Endothelial cell of umbilical vein (primary cell): ENCODE results near the gene C22orf23. TPM values are rescaled to one million over a fixed set of nuclear protein-coding genes. Genes with fewer than 3 reads are reported as not detected.

Source experiments
- BruUV-seq: library from RNA; stranded (reverse); fragments of 400-500 nt; replicated peaks from 2 replicates; lab custom pipeline; 2021; lab: Mats Ljungman, UMichigan
- CTCF ChIA-PET: fragments of 300-600, 350-600 bp; sonication (Branson Sonifier 250); formaldehyde crosslinking; loops from one replicate; lab custom pipeline; 2021; ENCODE audit warnings: antibody characterized with exemption, inconsistent platforms; lab: Charles Lee
- POLR2A ChIA-PET: fragments of 300-600, 350-600 bp; sonication (Branson Sonifier 250); formaldehyde crosslinking; loops from one replicate; lab custom pipeline; 2021; ENCODE audit warnings: antibody characterized with exemption, inconsistent platforms; lab: Charles Lee
- DNase-seq: peaks from one replicate; pipeline ENCODE4 v3.0.0-alpha.2; 2011; ENCODE audit warnings: low read depth, low spot score
- FAIRE-seq: peaks from 2 replicates; lab custom pipeline; 2011; peaks lifted over from hg19 to GRCh38; lab: Jason Lieb, UNC
- H2AFZ ChIP-seq: 2 replicates; pipeline ENCODE4 v1.6.0; 2012; ENCODE audit warnings: low read depth, low read length, control low read depth, inconsistent platforms
- H3K27ac ChIP-seq: 2 replicates; pipeline ENCODE4 v1.5.1; 2011; ENCODE audit warnings: low read depth, mild to moderate bottlenecking, control low read depth, low read length, moderate library complexity; ENCODE audit not compliant: insufficient read depth
- H3K27me3 ChIP-seq, 2 experiments: 2 replicates each; pipeline versions ENCODE4 v1.6.0 to v1.6.1; 2011; ENCODE audit warnings: low read length in 2 of 2, mixed read lengths in 1 of 2; ENCODE audit not compliant: control insufficient read depth in 2 of 2, insufficient read depth in 2 of 2
- H3K36me3 ChIP-seq, 2 experiments: 2 replicates in 1 of 2; 3 replicates in 1 of 2; pipeline ENCODE4 v1.5.1; 2011; ENCODE audit warnings: low read length in 2 of 2, mild to moderate bottlenecking in 1 of 2, moderate library complexity in 1 of 2; ENCODE audit not compliant: control insufficient read depth in 2 of 2, insufficient read depth in 2 of 2; ENCODE audit errors: extremely low read depth in 1 of 2
- H3K4me1 ChIP-seq: 3 replicates; pipeline ENCODE4 v1.5.1; 2011; ENCODE audit warnings: mild to moderate bottlenecking, low read length; ENCODE audit not compliant: control insufficient read depth, insufficient read depth; ENCODE audit errors: extremely low read depth
- H3K4me2 ChIP-seq: 2 replicates; pipeline ENCODE4 v1.6.1; 2011; ENCODE audit warnings: low read length, control low read depth, mixed read lengths; ENCODE audit not compliant: insufficient read depth
- H3K4me3 ChIP-seq, 3 experiments: fragments of 200-600 bp in 1 of 3; sonication (generic), shearing (Covaris generic) in 1 of 3; replicated peaks in 1 of 3; 2 replicates each; pipeline ENCODE4 v1.5.1; 2011 to 2016; ENCODE audit warnings: control low read depth in 3 of 3, low read length in 3 of 3, mild to moderate bottlenecking in 2 of 3, inconsistent platforms in 1 of 3, low read depth in 1 of 3, moderate library complexity in 1 of 3; ENCODE audit not compliant: insufficient read depth in 1 of 3
- H3K79me2 ChIP-seq: 2 replicates; pipeline ENCODE4 v1.6.0; 2012; ENCODE audit warnings: low read length, inconsistent platforms; ENCODE audit not compliant: control insufficient read depth, insufficient read depth
- H3K9ac ChIP-seq: replicated peaks from 2 replicates; pipeline ENCODE3; 2011; ENCODE audit warnings: low read length, control low read depth; ENCODE audit not compliant: insufficient read depth; ENCODE audit errors: extremely low read depth
- H3K9me1 ChIP-seq: replicated peaks from 3 replicates; pipeline ENCODE4 v1.6.0; 2011; ENCODE audit warnings: mild to moderate bottlenecking, low read length; ENCODE audit not compliant: control insufficient read depth, insufficient read depth; ENCODE audit errors: extremely low read depth
- H3K9me3 ChIP-seq: replicated peaks from 2 replicates; pipeline ENCODE4 v1.5.1; 2012; ENCODE audit warnings: low read length, inconsistent platforms; ENCODE audit not compliant: control insufficient read depth, insufficient read depth
- H4K20me1 ChIP-seq: replicated peaks from 2 replicates; pipeline ENCODE3; 2011; ENCODE audit warnings: mild to moderate bottlenecking, low read length; ENCODE audit not compliant: control insufficient read depth, insufficient read depth; ENCODE audit errors: extremely low read depth
- CTCF ChIP-seq, 2 donors: IDR thresholded peaks; 1 replicate in 1 of 2; 2 replicates in 1 of 2; pipeline ENCODE4 v1.5.1; 2011; ENCODE audit warnings: low read length in 2 of 2, mild to moderate bottlenecking in 2 of 2, moderate library complexity in 2 of 2, control low read depth in 1 of 2, inconsistent platforms in 1 of 2, low read depth in 1 of 2; ENCODE audit not compliant: insufficient read depth in 1 of 2; ENCODE audit errors: extremely low read depth in 1 of 2
- EZH2 ChIP-seq: IDR thresholded peaks from 2 replicates; pipeline ENCODE4 v1.6.1; 2012; ENCODE audit warnings: borderline replicate concordance, low read depth, mild to moderate bottlenecking, moderate library complexity, low read length, inconsistent platforms; ENCODE audit not compliant: severe bottlenecking
- FOS ChIP-seq: IDR thresholded peaks from 2 replicates; pipeline ENCODE4 v1.6.1; 2011; ENCODE audit warnings: mild to moderate bottlenecking, low read length, moderate library complexity, borderline replicate concordance; ENCODE audit not compliant: insufficient read depth
- GATA2 ChIP-seq: IDR thresholded peaks from 2 replicates; pipeline ENCODE4 v1.7.0; 2011; ENCODE audit warnings: low read depth, mild to moderate bottlenecking, moderate library complexity, mixed read lengths, low read length; ENCODE audit not compliant: insufficient read length, insufficient read depth
- JUN ChIP-seq: IDR thresholded peaks from 2 replicates; pipeline ENCODE4 v1.6.1; 2011; ENCODE audit warnings: borderline replicate concordance, low read depth; ENCODE audit not compliant: insufficient read length, insufficient read depth
- MYC ChIP-seq: IDR thresholded peaks from one replicate; pipeline ENCODE4 v1.6.1; 2011; ENCODE audit warnings: mild to moderate bottlenecking, low read depth, low read length
- POLR2A ChIP-seq: IDR thresholded peaks from 2 replicates; pipeline ENCODE4 v1.6.1; 2012; ENCODE audit warnings: low read depth, mild to moderate bottlenecking, control low read depth, low read length
- POLR2AphosphoS5 ChIP-seq: IDR thresholded peaks from 2 replicates; pipeline ENCODE4 v1.6.1; 2012; ENCODE audit warnings: low read depth, mild to moderate bottlenecking, control low read depth, low read length, moderate library complexity; ENCODE audit not compliant: insufficient read depth
- dilution Hi-C: fragments of 300-500 bp; cut with MboI; formaldehyde crosslinking; loops from one replicate; pipeline ENCODE4 v1.15.0; 2019; ENCODE audit warnings: low sequenced_read_pairs; ENCODE audit not compliant: extremely low pct_ligation_motif_present
- intact Hi-C: fragments of 100-400 bp; cut with micrococcal nuclease; formaldehyde crosslinking; loops from one replicate; pipeline ENCODE4 v1.10.0; 2022
- polyA plus RNA-seq, 4 experiments: library from polyadenylated mRNA; depleted of rRNA in 3 of 4; stranded (reverse) in 3 of 4; unstranded in 1 of 4; fragments of >200 nt; gene quantifications; 2 replicates each; pipeline versions ENCODE4 v1.2.1 to v1.2.3, GENCODE V29; 2011 to 2012; ENCODE audit warnings: missing spikeins in 1 of 4
- total RNA-seq: library from RNA; stranded (reverse); gene quantifications from 2 replicates; pipeline ENCODE4 v1.2.3, GENCODE V29; 2021
- TF ChIP-seq, protein P1 (sequence below): IDR thresholded peaks from 2 replicates; pipeline ENCODE4 v1.6.1; 2011; ENCODE audit not compliant: insufficient read depth, insufficient read length

Gene C22orf23
- total and polyA plus RNA-seq, 2 donors (not counting 3 experiments of a cell fraction or from before 2014, with no cell fraction given), result 0.23 to 0.44 TPM

GRCh38 chr22:37985751-37986281 is 32.4 kb upstream of the C22orf23 start:
- ChIA-PET POLR2A (no interaction called here), CTCF (no interaction called here)
- FAIRE-seq (no peak), DNase-seq (no peak)
- Histone ChIP-seq H2AFZ (no peak overlapping the region), H3K27me3 (no peaks in the 10 kb centered on the region), H3K9ac (no peak overlapping the region), H3K4me2 (no peak overlapping the region), H4K20me1 (no peaks in the 10 kb centered on the region), H3K9me1 (no peaks in the 10 kb centered on the region), H3K27ac (no peak overlapping the region), H3K4me3 (no peak overlapping the region), H3K79me2 (no peaks in the 10 kb centered on the region), H3K36me3 (no peaks in the 10 kb centered on the region), H3K9me3 (no peaks in the 10 kb centered on the region), H3K4me1 (no peaks in the 10 kb centered on the region)
- BruUV-seq, result no TSS peak
- no peak for TF ChIP-seq EZH2
- no peak for TF ChIP-seq GATA2
- TF ChIP-seq FOS, result no peak
- TF ChIP-seq JUN, result no peak
- no peak for TF ChIP-seq POLR2A
- no peak for TF ChIP-seq POLR2AphosphoS5
- TF ChIP-seq, protein P1, sequence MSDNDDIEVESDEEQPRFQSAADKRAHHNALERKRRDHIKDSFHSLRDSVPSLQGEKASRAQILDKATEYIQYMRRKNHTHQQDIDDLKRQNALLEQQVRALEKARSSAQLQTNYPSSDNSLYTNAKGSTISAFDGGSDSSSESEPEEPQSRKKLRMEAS, result no peak
- no peak for TF ChIP-seq MYC
- no peak for TF ChIP-seq CTCF (IDR thresholded peaks at IDR 0.05; ENCODE audit: extremely low read depth in 1 of 2, insufficient read depth in 1 of 2, low read depth in 1 of 2, low read length in 2 of 2)
- intact Hi-C loops (no loop called here), dilution Hi-C loops (no loop called here)
